ENCODE results near the gene ARF6. TPM values are rescaled to one million over a fixed set of nuclear protein-coding genes. Genes with fewer than 3 reads are reported as not detected.

ARF6 gene
- total RNA-seq, 1 experiment from 2014 or later = 86.4 TPM

GRCh38 chr14:49926803-49927202 lies 33.9 kb downstream of the ARF6 start:
- TF ChIP-seq EZH2phosphoT487 (IDR thresholded peaks at IDR 0.05; ENCODE audit: borderline replicate concordance, low read length) (no peak), EZH2 (IDR thresholded peaks at IDR 0.05; ENCODE audit: low read length, unreplicated experiment) (no peak)
- TF ChIP-seq, protein P1, sequence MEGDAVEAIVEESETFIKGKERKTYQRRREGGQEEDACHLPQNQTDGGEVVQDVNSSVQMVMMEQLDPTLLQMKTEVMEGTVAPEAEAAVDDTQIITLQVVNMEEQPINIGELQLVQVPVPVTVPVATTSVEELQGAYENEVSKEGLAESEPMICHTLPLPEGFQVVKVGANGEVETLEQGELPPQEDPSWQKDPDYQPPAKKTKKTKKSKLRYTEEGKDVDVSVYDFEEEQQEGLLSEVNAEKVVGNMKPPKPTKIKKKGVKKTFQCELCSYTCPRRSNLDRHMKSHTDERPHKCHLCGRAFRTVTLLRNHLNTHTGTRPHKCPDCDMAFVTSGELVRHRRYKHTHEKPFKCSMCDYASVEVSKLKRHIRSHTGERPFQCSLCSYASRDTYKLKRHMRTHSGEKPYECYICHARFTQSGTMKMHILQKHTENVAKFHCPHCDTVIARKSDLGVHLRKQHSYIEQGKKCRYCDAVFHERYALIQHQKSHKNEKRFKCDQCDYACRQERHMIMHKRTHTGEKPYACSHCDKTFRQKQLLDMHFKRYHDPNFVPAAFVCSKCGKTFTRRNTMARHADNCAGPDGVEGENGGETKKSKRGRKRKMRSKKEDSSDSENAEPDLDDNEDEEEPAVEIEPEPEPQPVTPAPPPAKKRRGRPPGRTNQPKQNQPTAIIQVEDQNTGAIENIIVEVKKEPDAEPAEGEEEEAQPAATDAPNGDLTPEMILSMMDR (conservative IDR thresholded peaks at IDR 0.05; ENCODE audit: low read depth, low read length) = no peak
- Histone ChIP-seq H2AFZ (ENCODE audit: low read length) (no peak overlapping the region), H3F3A (ENCODE audit: low read length, unreplicated experiment) (no peaks in the 10 kb centered on the region), H3K4me1 (ENCODE audit: insufficient read depth, low read length) (peaks cover 21% of the 10 kb centered on the region), H3K27me3 (ENCODE audit: low read length) (no peaks in the 10 kb centered on the region), H3K4me3 (ENCODE audit: low read length) (no peak overlapping the region), H3K9me3 (ENCODE audit: low read length) (no peaks in the 10 kb centered on the region), H3K36me3 (ENCODE audit: low read depth, low read length) (no peaks in the 10 kb centered on the region), H3K9me2 (replicated peaks; ENCODE audit: low read length) (no peaks in the 10 kb centered on the region), H4K20me1 (ENCODE audit: low read length) (no peaks in the 10 kb centered on the region), H3K27ac (ENCODE audit: low read length) (no peak overlapping the region), H3K4me2 (ENCODE audit: low read length) (no peak overlapping the region), H3K9ac (ENCODE audit: low read length) (no peak overlapping the region), H3K79me2 (ENCODE audit: low read length) (no peaks in the 10 kb centered on the region)
- intact Hi-C loops (cut with micrococcal nuclease) = no loop called here
- BruUV-seq (replicated peaks) = no TSS peak
- ATAC-seq (peak; percentile 62), DNase-seq (peak; percentile 38)
- ChIA-PET POLR2A (ENCODE audit: unreplicated experiment) (interaction anchor here (0.6 kb wide), 1 partner anchor 25 kb away, joined by 6 read pairs; no protein-coding TSS in a partner anchor), CTCF (no interaction called here)

DNA sequence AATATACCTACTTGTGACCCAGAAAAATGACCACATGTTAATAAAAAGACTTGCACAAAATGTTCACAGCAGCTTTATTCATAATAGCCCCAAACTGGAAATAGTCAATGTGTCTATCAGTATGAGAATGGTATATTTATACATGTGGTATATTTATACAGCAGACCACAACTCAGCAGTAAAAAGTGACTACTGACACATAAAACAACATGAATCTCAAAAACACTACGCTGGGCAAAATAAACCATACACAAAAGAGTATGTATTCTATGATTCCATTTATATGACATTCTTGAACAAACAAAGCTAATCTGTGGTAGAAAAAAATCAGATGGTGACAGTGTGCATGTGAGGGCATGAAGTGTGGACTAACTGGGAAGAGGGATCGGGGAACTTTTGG lies 35.1 kb downstream of the ARF6 start:
- Histone ChIP-seq H3K79me2 (ENCODE audit: low read length) (no peaks in the 10 kb centered on the region), H3K36me3 (ENCODE audit: low read depth, low read length) (no peaks in the 10 kb centered on the region), H3K9me2 (replicated peaks; ENCODE audit: low read length) (no peaks in the 10 kb centered on the region), H3K4me3 (ENCODE audit: low read length) (no peak overlapping the region), H3K4me1 (ENCODE audit: insufficient read depth, low read length) (peaks cover 21% of the 10 kb centered on the region), H2AFZ (ENCODE audit: low read length) (no peak overlapping the region), H3K27ac (ENCODE audit: low read length) (peak overlapping the region; percentile 60), H3K9me3 (ENCODE audit: low read length) (no peaks in the 10 kb centered on the region), H3K4me2 (ENCODE audit: low read length) (peak overlapping the region; percentile 38), H3K27me3 (ENCODE audit: low read length) (no peaks in the 10 kb centered on the region), H4K20me1 (ENCODE audit: low read length) (no peaks in the 10 kb centered on the region), H3F3A (ENCODE audit: low read length, unreplicated experiment) (no peaks in the 10 kb centered on the region), H3K9ac (ENCODE audit: low read length) (no peak overlapping the region)
- ChIA-PET CTCF (no interaction called here), POLR2A (ENCODE audit: unreplicated experiment) (no interaction called here)
- TF ChIP-seq, protein P1 (conservative IDR thresholded peaks at IDR 0.05; ENCODE audit: low read depth, low read length) = no peak
- TF ChIP-seq EZH2 (IDR thresholded peaks at IDR 0.05; ENCODE audit: low read length, unreplicated experiment) (no peak), EZH2phosphoT487 (IDR thresholded peaks at IDR 0.05; ENCODE audit: borderline replicate concordance, low read length) (no peak)
- no TSS peak for BruUV-seq (replicated peaks)
- peak; percentile 67 for DNase-seq
- ATAC-seq = peak; percentile 81
- intact Hi-C loops (cut with micrococcal nuclease) = loop anchor here (1.0 kb wide), 1 partner anchor 17 kb away; no protein-coding TSS in a partner anchor

DNA sequence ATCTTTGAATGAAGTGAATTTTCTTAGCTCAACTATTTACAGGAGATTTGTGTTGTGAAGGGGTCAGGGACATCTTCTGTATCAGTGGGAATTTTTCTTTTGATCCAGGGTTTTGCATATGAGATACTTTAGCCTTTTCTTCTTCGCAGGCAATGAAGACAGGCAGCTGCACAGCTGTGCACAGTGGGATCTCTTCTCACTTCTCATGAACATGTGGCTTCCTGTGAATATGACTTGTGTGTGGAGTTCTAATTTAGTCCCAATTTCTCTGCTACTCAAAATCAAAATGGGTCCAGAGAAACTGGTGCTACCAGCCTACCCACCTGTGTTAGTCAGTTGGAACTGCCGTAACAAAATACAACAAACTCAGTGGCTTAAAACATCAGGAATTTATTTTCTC lies 37.8 kb downstream of the ARF6 start:
- H3K9ac ChIP-seq (ENCODE audit: low read length) = no peak overlapping the region
- no peaks in the 10 kb centered on the region for H3K36me3 ChIP-seq (ENCODE audit: low read depth, low read length)
- POLR2A ChIA-PET (ENCODE audit: unreplicated experiment) = interaction anchor here (0.6 kb wide), 1 partner anchor 56 kb away, joined by 5 read pairs; no protein-coding TSS in a partner anchor
- no peak overlapping the region for H3K4me2 ChIP-seq (ENCODE audit: low read length)
- H3K4me1 ChIP-seq (ENCODE audit: insufficient read depth, low read length) = peaks cover 21% of the 10 kb centered on the region
- H3K79me2 ChIP-seq (ENCODE audit: low read length) = no peaks in the 10 kb centered on the region
- intact Hi-C loops (cut with micrococcal nuclease) = no loop called here
- H3K4me3 ChIP-seq (ENCODE audit: low read length) = no peak overlapping the region
- no peak for ATAC-seq
- H4K20me1 ChIP-seq (ENCODE audit: low read length) = no peaks in the 10 kb centered on the region
- H3K27me3 ChIP-seq (ENCODE audit: low read length) = no peaks in the 10 kb centered on the region
- no peak for DNase-seq
- no peaks in the 10 kb centered on the region for H3F3A ChIP-seq (ENCODE audit: low read length, unreplicated experiment)
- no peaks in the 10 kb centered on the region for H3K9me2 ChIP-seq (replicated peaks; ENCODE audit: low read length)
- CTCF ChIA-PET = no interaction called here
- H2AFZ ChIP-seq (ENCODE audit: low read length) = no peak overlapping the region
- no peak for TF ChIP-seq EZH2 (IDR thresholded peaks at IDR 0.05; ENCODE audit: low read length, unreplicated experiment)
- no peaks in the 10 kb centered on the region for H3K9me3 ChIP-seq (ENCODE audit: low read length)
- H3K27ac ChIP-seq (ENCODE audit: low read length) = no peak overlapping the region
- no TSS peak for BruUV-seq (replicated peaks)
